Activated CD4-positive, CD25-positive, alpha-beta regulatory T cell treated with anti-CD3 and anti-CD28 coated beads, Interleukin-2, amount 50 U/mL, for 24 hours (primary cell): ENCODE results near the gene CNTNAP5.

Experiments used
- ATAC-seq, 2 donors: fragments of 150-1000 bp; cut with Tn5 transposase; one replicate each; pipeline ENCODE4 v1.10.0; 2021; ENCODE audit warnings: mild to moderate bottlenecking in 1 of 2, moderate library complexity in 1 of 2

CNTNAP5 gene

DNA sequence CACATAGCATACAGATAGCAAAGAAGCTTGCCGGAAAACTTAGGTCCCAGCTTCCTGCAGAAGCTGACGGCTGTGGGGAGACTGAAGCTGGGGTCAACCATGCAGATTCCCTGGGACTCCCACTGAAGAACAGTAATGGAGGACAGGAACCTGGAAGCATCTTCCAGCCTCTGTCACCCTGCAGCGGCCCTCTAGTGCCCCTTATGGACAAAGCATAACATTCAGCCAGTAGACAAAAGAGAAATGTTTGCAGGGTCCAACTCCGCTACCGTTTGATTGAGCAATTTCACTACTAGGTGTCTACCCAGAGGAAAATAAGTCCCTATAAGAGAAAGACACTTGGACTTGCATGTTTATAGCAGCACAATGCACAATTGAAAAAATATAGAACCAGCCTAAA is 460.6 kb downstream of the CNTNAP5 start:
- ATAC-seq = no peak

DNA sequence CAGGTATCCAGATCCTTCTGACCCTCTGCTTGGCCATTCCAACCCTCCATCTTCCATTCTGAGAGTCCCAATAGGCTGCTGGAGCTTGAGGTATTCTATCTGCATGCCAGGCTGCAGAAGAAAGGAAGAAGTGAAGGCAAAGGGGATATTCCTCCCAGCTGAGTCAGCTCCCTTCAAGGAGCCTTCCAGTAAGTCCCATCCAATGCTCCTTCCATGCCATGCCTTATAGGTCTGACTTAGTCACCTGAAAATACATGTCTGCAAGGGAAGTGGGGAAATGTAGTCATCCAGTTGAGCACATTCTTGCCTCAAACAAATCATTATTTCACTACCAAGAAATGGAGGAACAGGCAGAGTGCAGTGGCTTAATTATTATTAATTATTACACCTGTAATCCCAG is 464.6 kb downstream of the CNTNAP5 start:
- no peak for ATAC-seq

DNA sequence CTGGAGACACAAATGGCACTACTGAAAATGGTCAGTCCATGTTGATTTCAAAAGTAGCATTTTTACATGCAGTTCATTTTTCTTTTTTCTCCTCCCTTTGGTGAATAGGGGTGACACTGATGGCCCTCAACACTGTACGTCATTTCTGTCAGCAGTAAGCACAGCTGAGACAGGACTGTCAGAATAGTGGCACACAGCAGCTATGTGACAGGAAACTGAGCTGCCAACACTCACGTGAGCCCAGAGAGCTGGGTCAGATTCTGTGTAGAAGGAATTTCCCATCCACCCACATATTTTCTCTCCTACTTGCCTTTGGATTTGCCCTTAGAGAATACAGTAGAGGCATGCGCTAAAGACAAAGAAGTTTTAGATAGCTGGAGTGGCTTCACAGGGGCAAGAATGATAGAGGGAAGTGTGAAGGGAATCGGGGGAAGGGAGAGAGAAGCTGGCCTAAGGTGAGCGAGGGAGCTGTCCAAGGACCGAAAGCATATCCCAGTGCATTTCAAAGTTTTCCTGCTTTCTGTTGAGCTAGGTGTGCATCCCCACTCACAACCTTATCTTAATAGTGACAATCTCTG is 476.6 kb downstream of the CNTNAP5 start:
- ATAC-seq = no peak

DNA sequence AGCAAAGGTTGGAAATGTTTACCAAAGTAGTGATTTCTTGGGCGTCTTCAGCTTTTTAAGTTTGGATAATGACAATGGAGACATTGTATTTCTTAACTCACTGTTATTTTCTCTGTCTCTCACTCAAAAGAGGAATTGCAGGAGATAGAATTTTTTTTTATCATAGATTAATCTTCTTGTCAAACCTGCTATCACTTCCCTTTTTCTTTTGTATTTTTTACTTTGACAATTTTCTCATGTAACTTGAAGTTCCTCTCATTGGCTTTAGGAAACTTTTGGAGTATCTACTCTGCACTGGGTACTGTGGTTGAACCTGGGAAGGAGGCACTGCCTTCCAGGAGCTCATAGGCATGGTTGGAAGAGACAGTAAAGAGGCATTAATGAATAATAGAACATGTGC is 489.1 kb downstream of the CNTNAP5 start:
- ATAC-seq = no peak

DNA sequence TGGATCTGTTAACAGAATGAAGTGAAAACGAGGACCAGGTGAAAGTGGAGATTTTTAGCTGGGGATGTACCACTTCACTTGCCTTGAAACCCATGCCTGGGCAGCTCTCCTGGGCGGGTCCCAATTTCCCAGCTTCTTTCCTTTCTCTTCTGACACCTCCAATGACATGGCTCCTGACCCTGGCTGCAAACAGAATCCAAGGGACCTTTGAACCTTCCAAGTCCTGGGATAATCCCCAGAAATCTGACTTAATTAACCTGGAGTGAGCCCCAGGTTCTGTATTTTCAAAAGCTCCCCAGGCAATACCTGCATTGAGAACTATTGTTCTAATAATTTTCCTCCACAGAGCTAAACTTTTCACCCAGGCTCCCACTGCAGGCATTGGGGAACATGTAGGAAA is 495.9 kb downstream of the CNTNAP5 start:
- ATAC-seq = no peak

DNA sequence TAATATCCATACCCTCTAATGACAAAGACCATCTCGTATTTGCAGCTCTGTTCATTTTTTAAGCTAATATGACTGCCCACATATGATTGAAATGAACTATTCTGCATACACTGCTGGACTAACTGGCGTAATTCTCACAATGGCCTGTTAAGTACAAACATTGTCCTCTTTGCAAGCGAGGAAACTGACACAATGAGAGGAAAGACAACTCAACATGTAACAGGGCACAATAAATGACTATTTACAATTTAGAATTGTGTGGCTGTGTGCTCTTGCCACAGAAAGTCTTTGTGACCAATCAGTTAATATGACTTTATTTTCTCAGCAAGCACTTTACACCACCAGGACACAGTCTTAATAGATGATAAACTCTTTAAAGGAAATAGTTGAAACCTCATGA is 498.0 kb downstream of the CNTNAP5 start:
- ATAC-seq = no peak

DNA sequence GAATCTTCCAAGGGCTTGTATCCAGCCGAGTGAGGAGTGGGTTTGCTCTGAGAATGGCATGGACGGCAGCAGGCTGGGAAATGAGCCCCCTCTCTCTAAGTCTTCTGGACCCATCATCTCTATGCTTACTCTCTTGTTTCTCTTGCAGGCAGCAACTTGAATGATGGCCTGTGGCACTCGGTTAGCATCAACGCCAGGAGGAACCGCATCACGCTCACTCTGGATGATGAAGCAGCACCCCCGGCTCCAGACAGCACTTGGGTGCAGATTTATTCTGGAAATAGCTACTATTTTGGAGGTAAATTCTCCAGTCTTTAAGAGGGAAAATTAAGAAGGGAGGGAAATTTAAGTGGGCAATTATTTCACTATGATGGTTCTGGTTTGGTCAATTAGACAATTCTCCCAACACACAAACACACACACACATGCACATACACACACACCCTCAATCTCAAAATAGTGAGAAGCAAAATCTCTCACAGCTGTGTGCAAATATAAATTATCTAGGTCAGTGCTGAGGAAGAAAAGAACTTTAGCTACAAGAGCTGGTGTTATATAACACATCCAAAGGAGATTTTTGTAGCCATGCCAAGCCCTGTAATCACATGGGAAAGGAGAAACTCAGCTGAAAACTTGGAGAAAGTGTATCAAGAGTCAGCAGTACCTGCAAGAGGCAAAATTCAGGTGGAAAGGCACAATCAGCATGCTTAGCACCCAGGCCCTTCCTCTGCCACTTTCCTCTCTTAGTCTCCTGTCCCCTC is 499.2 kb downstream of the CNTNAP5 start:
- no peak for ATAC-seq

DNA sequence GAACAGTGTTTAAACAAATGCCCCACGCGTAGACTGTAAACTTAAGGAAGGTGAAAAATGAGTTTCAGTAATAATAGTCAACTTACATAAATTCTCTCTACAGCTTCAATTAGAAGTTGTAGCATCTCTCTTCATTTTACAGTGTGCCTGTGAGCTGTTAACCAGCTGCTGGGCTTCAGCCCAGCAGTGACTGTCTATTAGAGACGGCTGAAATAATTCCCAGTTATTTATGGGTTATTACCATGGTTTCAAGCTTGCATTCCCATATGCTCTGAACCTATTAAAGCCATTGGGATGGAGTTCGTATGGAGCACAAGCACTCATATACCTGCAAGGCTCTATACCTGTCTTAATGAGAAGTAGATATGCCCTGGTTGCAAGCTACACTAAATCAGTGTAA is 501.1 kb downstream of the CNTNAP5 start:
- ATAC-seq = no peak

DNA sequence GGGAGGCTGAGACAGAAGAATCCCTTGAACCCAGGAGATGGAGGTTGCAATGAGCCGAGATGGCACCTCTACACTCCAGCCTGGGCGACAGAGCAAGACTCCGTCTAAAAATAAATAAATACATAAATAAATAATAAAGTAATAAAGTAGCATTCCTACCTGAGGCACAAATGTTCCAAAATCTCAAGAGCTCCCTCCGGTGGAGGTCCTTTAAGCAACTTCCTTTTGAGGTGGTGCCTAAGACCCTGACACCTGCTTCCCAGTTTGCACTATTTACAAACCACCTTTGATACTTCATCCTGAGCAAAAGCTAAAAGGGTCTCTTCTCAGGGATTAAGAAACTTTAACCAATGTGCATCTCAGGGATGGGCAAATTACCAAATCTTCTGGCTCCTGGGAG is 505.1 kb downstream of the CNTNAP5 start:
- ATAC-seq = no peak

DNA sequence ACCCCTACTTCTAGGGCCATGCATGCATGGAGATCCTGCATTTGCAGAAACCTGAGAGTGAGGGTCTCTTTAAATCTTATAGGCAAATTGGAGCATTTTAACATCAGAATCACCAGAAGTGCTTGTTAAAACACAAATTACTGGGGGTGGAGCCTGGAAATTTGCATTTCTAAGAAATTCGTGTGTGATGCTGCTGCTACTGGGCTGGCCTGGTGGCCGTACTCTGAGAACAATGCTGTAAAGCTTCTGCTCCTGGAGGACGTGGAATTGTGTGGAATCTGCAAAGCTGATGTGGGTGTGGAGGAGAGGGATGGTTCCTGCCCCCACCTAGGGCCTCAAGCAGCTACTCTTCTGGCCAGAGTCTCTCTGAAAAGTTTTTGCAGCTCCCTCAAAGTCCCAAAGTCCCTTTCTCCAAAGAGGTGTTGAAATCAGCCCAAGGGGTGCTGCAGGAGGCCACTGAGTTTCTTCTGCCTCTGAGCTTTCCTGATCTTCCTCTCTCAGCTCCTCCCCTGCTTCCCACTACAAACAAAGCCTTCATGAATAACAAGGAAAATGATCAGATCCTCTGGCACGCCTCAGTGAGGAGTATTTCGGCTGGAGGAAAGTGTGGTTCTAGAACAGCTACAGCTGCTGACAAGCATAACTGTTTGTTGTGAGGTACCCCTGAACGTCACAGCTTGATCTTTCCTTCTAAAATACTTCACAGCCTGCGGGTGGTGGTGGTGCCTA is 508.3 kb downstream of the CNTNAP5 start:
- no peak for ATAC-seq

DNA sequence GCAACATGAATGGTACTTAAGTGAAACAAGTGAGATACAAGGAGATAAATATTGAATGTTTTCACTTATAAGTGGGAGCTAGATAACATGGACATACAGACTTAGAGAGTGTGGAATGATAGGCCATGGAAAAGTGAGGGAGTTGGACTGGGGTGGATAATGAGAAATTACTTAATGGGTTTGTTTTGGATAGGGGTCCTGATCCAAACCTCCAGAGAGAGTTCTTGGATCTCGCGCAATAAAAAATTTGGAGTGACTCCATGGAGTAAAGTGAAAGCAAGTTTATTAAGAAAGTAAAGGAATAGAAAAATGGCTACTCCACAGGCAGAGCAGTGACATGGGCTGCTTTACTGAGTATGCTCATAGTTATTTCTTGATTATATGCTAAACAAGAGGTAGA is 508.9 kb downstream of the CNTNAP5 start:
- no peak for ATAC-seq

DNA sequence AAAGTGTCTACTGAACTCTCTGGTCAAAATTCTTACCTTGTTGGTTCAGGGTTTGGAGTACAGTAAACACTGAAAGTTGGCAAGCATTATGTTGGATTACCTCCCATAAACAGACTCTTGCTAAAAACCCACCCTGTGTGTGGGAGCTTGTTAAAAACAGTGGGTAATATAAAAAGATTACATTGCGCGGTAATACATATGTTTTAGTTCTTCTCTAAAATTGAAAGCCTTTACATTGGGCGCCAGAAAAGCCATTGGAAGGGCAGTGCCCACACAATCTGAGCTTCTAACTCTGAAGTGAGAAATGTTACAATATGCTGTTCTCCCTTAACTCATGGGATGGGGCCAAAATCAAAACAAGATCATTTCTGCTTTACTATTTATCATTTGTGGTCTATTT is 510.7 kb downstream of the CNTNAP5 start:
- ATAC-seq = no peak

DNA sequence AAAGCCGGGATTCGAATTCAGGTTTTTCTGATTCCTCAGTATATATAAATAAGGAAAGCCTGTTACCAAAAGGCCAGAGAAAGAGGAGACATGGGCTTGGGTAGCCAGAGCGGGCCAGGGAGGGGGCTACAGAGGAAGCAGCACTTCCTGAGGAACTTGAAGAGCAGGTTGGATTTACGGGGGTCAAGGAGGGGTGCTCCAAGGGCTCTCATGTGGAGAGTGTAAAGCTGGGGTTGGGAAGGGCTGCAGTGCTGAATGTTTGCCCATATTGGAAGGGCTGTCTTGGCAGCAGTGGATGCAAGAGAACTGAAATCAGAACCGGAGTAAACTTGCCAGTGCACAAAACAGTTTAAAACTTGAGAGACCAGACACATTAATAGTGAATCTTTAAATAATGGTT is 511.5 kb downstream of the CNTNAP5 start:
- ATAC-seq = no peak

DNA sequence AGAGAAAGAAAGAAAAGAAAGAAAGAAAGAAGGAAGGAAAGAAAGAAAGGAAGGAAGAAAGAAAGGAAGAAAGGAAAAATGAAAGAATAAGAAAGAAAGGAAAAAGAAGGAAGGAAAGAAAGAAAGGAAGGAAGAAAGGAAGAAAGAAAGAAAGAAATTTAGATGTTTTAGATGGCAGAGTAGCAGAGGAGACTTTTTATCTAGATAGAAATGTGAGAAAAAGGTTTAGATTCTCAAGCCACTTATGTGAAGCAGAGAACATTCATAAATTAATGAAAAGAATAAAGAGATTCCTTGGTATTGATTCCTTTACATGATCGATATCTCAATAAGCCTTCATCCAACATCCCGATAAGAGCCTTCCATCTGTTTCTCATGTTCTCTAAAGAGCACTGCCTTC is 513.5 kb downstream of the CNTNAP5 start:
- ATAC-seq = no peak

DNA sequence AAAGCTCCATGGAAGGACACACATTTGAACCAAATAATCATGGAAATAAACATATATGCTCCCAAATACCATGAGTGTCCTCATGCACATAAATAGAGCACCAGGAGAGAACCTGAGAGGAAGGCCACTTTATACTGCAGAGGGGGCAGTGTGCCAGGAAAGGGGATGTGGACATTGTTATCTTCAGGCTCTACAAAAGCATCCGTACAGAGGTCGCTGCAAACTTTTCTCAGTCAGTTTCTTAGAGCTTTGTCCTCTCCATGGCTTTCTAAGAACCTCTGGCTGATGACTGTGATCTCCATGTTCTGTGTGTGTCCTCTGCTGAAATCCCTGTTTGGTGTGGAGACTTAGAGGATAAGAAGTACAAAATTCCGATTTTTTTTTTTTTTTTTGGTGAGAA is 515.7 kb downstream of the CNTNAP5 start:
- ATAC-seq = no peak

DNA sequence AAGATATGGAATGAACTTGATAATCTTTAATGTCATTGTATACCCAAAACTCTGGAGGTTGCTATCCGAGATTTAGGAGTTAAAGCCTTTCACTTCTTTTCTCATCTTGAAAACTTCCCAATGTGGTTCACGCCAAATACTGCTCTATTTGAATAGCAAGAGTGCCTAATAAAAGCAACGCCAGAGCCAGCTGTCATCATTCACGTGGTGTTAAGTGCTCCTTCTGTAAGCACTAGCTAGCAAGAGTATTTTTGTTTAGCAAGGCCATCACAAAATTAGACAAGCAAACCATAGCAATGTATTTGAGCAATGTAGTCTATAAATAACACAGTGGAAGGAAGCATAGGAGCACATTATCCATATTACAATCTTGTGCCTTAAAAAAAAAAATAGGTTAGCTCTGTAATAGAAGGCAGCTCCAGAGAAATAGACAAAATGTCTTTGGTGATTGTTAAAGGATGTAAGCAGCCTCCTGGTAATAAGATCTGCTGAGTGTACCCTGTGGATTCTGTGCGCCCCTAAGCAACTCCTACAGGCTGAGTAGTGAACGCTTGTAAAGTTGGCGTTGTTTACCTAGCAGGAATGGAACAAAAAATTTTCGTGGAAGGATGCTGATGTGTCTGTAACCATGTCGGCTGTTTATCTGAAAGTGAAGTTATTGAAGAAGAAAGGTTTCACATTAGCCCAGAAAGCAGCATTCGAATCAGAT is 518.0 kb downstream of the CNTNAP5 start:
- no peak for ATAC-seq

DNA sequence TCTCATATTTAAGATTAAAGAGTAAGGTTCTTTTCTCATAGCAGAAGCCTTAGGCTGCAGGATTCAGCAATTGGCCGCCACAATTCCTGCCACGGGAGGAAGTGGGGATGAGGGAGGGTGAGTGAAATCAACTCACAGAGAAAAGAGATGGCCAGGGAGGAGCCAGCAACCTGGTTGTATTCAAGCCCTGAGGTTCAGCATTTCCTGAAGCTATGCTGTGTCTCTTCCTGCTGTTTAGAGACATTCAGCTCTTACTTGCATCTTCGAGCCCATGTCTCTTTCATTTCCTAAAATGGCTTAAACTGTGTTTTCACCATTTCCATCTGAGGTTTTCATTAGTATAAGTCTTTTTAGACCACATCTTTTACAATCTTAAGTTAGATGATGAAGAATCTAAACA is 522.6 kb downstream of the CNTNAP5 start:
- ATAC-seq = no peak

DNA sequence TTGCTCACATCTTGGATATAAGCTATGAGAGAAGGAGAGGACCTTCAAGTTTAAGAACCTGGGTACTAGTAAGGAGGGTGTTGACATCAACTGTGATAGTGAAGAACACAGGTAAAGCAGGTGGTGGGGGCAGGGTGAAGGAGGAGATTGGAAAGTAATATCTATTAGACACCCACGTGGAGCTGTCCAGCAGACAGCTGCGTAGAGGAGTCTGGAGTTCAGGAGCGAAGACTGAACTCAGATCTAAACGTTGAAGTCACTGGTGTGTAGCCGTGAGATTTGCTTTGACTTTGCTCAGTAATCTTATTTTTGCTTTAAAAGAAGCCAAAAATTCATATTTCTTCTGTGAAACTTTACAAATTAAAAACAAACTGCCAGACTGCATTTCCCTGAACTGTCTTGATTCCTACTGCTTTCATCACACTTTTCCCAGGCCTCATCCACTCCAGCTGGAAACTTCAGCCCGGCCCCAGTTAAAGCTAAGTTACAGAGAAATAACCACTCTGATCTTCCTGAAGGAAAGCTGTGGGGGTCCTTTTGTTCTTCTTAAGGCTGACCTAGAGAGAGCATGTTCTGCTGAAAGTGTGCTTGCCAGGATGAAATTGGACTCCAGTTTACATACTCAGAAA is 533.3 kb downstream of the CNTNAP5 start:
- ATAC-seq = no peak

DNA sequence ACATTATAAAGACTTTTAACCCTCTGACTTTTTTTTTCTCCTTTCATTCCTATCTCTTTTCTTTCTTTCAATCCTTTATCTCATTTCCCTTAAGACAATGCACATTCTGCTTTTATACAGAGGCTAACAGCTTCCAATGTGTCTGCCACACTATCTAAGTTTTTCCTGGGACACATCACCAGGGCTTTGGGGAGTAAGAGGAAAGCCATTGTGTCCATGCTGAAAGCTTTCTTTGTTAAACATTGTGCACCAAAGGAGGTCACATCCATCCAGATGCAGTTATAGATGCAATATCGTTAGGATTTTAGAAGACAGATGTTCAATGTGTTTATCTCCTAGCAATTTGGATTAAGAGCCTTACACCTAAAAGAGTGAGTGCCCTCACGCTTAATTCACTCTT is 534.1 kb downstream of the CNTNAP5 start:
- ATAC-seq = no peak

DNA sequence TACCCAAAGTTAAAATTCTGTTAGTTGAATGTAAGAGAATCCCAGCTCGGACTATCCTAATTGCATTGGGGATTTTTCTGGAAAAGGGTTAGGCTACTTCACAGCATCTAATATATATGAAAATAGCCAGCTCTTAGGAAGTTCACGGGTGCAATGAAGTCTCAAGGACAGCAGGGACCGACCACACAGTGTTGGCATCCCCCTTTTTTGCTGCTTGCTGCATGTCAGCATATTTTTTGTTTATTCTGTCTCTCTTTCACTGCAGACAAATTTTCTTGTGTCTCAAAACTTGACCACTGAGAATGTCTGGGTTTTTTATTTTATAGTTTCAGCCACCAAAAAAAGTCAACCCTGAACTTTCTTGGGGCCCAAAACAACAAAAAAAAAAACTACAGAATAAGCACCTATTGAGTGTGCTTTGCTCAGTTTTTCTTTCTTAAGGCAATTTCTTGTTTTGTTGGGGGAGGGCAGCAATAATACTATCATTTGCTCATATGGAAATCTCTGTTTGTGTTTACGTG is 535.6 kb downstream of the CNTNAP5 start:
- no peak for ATAC-seq

DNA sequence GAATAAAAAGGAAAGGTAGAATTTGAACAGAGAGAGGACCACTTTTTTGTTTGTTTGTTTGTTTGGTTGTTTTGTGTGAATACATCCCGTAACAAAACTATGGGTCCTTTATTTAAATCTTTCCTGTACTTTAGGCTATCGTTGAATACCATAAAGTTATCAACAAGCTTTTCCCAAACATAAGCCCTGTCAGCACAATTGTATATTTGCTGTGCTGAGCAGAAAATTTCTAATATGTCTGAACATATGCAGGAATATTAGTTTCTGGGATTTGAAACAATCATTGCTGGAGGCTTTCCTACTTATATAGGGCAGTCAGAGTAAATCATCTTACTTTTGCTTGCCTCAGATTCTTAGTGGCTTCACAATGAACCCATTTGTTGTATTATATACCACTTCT is 536.4 kb downstream of the CNTNAP5 start:
- ATAC-seq = no peak

DNA sequence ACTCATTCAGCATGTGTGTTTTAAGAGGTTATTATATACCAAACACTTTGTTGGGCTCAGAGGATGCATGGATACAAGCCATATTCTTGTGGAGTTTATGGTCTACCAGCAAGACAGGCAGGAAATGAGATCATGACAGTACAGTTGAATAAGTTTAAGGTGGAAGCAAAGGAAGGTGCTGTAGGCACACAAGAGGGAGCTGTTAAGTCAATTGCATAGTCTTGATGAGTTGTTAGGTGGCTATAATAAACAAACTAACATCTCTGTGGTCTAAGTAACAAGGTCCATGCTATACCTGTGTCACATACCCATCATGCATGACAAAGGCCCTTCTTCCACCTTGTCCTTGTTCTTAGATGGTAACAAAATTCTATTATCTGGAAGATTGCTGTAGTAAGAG is 538.3 kb downstream of the CNTNAP5 start:
- no peak for ATAC-seq

DNA sequence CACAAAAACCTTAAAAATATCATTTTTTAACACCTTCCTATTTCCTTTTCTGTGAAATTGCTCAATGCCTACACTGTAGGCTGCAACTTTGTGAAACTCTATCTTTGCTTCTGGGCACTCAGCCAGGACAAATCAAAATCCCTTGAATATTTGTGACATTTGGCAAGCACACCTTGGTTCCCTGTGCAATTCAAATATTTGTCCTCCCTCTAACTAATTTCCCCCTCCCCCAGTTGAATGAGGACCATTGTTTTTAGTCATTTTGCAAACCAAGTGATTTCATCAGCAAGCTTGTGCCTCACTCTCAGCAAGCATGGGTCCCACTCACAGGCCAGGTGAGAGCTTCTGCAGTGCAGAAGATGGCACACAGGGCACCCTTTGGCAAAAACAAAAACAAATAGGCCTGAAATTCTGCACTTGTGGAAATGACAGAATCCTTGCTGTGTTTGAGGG is 541.5 kb downstream of the CNTNAP5 start:
- ATAC-seq = no peak
